Karpas-422 (cell line): ENCODE data around the gene ADD2. TPM values are rescaled to one million over a fixed set of nuclear protein-coding genes. Genes with fewer than 3 reads are reported as not detected.

Source experiments
- DNase-seq: peaks from one replicate; pipeline ENCODE4 v3.0.0-alpha.2; 2015
- H2AFZ ChIP-seq: fragments of 200-600 bp; sonication (generic); 2 replicates; pipeline ENCODE4 v1.6.1; 2014; ENCODE audit warnings: antibody characterized with exemption, low read length, mixed read lengths
- H3K27ac ChIP-seq: fragments of 200-600 bp; sonication (generic); 2 replicates; pipeline ENCODE4 v1.5.1; 2014; ENCODE audit warnings: mild to moderate bottlenecking, low read length, moderate library complexity
- H3K27me3 ChIP-seq: fragments of 200-600 bp; sonication (generic); 2 replicates; pipeline ENCODE4 v1.6.1; 2014; ENCODE audit warnings: low read length, mixed read lengths
- H3K36me3 ChIP-seq: fragments of 200-600 bp; sonication (generic); 2 replicates; pipeline ENCODE4 v1.6.1; 2014; ENCODE audit warnings: low read length, mixed read lengths; ENCODE audit not compliant: insufficient read depth
- H3K4me1 ChIP-seq: fragments of 200-600 bp; sonication (generic); 2 replicates; pipeline ENCODE4 v1.6.1; 2014; ENCODE audit warnings: mild to moderate bottlenecking, low read length, mixed read lengths
- H3K4me2 ChIP-seq: fragments of 200-600 bp; sonication (generic); 2 replicates; pipeline ENCODE4 v1.6.1; 2014; ENCODE audit warnings: low read length, low read depth, mild to moderate bottlenecking; ENCODE audit not compliant: poor library complexity, severe bottlenecking
- H3K4me3 ChIP-seq: fragments of 200-600 bp; sonication (generic); 2 replicates; pipeline ENCODE4 v1.5.1; 2014; ENCODE audit warnings: mild to moderate bottlenecking, antibody characterized with exemption, low read length, mixed read lengths
- H3K79me2 ChIP-seq: fragments of 200-600 bp; sonication (generic); 2 replicates; pipeline ENCODE4 v1.6.1; 2014; ENCODE audit warnings: mild to moderate bottlenecking, low read length, mixed read lengths
- H3K9ac ChIP-seq: fragments of 200-600 bp; sonication (generic); 2 replicates; pipeline ENCODE4 v1.6.0; 2014; ENCODE audit warnings: low read length
- H3K9me2 ChIP-seq: fragments of 200-600 bp; sonication (generic), shearing (Covaris generic); replicated peaks from 2 replicates; pipeline ENCODE4 v1.6.0; 2014; ENCODE audit warnings: mild to moderate bottlenecking, low read length, moderate library complexity; ENCODE audit not compliant: insufficient read depth
- H3K9me3 ChIP-seq: fragments of 300-700, 200-600 bp; sonication (generic); 2 replicates; pipeline ENCODE4 v1.6.1; 2014; ENCODE audit warnings: low read length, mixed read lengths
- H4K20me1 ChIP-seq: fragments of 200-600 bp; sonication (generic); 2 replicates; pipeline ENCODE4 v1.6.1; 2014; ENCODE audit warnings: mild to moderate bottlenecking, antibody characterized with exemption, low read length, low read depth; ENCODE audit not compliant: insufficient read depth
- total RNA-seq: library from RNA; depleted of rRNA; stranded (reverse); fragments of >200 nt; shearing (Covaris generic); gene quantifications from 2 replicates; pipeline ENCODE4 v1.2.3, GENCODE V29; 2014; ENCODE audit warnings: low replicate concordance

Gene ADD2
- total RNA-seq, 1 experiment from 2014 or later, result not detected

DNA sequence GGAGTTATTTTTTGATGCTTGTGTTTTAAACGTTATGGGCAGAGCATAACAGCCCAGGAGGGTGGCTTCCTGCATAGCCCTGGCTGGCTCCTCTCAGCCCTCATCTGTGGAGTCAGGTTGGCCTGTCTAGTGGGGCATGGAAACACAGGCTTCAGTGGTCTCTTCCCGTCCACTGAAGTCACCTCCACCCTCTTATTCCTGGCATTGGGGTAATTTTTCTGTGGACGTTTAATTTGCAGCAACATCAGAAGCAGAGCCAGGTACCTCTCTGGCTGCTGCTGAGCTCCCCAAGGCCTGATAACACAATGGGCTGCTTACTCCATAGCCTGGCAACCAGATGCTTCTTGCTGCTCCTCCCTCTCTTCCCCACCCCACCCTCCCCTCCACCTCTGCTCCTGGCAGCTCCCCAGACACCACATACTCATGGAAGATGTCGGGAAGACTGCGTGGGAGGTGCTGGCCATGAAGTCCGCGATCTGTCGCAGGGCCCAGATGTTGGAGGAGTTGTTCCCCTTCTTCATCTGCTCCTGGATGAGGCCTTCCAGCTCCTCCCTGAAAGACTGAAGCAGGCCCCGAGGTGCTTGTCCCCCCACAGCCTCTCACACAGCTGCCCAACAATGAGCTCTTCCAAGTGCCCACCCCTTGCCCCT, 64.0 kb downstream of the ADD2 start:
- DNase-seq, result no peak
- Histone ChIP-seq H3K27ac (no peak overlapping the region), H4K20me1 (no peaks in the 10 kb centered on the region), H3K4me2 (no peak overlapping the region), H3K79me2 (no peaks in the 10 kb centered on the region), H3K36me3 (no peaks in the 10 kb centered on the region), H3K27me3 (no peaks in the 10 kb centered on the region), H3K4me1 (no peaks in the 10 kb centered on the region), H3K4me3 (no peak overlapping the region), H2AFZ (no peak overlapping the region), H3K9me2 (no peaks in the 10 kb centered on the region), H3K9me3 (no peaks in the 10 kb centered on the region), H3K9ac (no peak overlapping the region)

DNA sequence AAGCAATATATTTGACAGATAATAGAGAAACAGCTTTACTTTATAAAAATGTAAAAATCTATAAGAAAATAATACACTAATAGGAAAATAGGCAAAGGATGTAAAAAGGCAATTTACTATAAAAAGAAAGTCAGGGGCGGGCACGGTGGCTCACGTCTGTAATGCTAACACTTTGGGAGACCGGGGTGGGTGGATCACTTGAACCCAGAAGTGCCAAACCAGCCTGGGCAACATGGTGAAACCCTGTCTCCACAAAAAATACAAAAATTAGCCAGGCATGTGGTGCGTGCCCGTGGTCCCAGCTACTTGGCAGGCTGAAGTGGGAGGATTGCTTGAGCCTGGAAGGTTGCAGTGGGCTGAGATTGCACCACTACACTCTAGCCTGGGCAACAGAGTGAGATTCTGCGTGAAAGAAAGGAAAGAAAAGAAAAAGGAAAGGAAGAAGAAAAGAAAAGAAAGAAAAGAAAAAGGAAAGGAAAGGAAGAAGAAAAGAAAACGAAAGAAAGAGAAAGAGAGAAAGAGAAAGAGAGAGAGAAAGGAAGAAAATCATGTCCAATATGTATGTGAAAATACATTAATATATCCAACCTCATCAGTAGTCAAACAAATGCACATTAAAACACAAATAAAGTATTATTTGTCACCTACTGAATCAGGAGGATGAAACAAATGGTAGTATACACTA, 65.1 kb downstream of the ADD2 start:
- Histone ChIP-seq H3K4me3 (no peak overlapping the region), H2AFZ (no peak overlapping the region), H3K4me1 (no peaks in the 10 kb centered on the region), H3K9me3 (no peaks in the 10 kb centered on the region), H3K36me3 (no peaks in the 10 kb centered on the region), H3K9ac (no peak overlapping the region), H3K27me3 (no peaks in the 10 kb centered on the region), H3K79me2 (no peaks in the 10 kb centered on the region), H3K9me2 (no peaks in the 10 kb centered on the region), H3K4me2 (no peak overlapping the region), H4K20me1 (no peaks in the 10 kb centered on the region), H3K27ac (no peak overlapping the region)
- no peak for DNase-seq

DNA sequence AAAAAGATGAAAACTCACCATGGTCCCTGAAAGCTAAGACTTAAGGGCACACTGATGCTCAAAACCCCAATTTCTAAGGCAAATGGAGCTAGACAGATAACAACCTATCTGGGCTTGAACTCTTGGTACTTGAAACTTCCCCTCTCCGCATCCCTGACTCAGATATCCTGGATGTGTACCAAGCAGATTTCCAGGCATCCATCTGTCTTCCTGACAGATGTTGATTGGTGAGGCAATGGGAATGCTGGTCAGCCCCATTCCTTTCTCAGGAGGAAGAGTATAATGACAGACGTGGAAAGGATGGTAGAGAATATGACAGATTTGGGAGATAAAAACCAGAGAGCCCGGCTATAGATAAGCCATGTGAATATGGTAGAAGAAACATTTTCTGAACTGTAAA, 69.2 kb downstream of the ADD2 start:
- H4K20me1 ChIP-seq, result no peaks in the 10 kb centered on the region
- no peak overlapping the region for H3K27ac ChIP-seq
- H3K4me1 ChIP-seq, result no peaks in the 10 kb centered on the region
- H2AFZ ChIP-seq, result no peak overlapping the region
- H3K27me3 ChIP-seq, result no peaks in the 10 kb centered on the region
- no peaks in the 10 kb centered on the region for H3K9me2 ChIP-seq
- no peak overlapping the region for H3K9ac ChIP-seq
- no peaks in the 10 kb centered on the region for H3K36me3 ChIP-seq
- no peak overlapping the region for H3K4me3 ChIP-seq
- no peaks in the 10 kb centered on the region for H3K79me2 ChIP-seq
- no peaks in the 10 kb centered on the region for H3K9me3 ChIP-seq
- no peak overlapping the region for H3K4me2 ChIP-seq
- no peak for DNase-seq

DNA sequence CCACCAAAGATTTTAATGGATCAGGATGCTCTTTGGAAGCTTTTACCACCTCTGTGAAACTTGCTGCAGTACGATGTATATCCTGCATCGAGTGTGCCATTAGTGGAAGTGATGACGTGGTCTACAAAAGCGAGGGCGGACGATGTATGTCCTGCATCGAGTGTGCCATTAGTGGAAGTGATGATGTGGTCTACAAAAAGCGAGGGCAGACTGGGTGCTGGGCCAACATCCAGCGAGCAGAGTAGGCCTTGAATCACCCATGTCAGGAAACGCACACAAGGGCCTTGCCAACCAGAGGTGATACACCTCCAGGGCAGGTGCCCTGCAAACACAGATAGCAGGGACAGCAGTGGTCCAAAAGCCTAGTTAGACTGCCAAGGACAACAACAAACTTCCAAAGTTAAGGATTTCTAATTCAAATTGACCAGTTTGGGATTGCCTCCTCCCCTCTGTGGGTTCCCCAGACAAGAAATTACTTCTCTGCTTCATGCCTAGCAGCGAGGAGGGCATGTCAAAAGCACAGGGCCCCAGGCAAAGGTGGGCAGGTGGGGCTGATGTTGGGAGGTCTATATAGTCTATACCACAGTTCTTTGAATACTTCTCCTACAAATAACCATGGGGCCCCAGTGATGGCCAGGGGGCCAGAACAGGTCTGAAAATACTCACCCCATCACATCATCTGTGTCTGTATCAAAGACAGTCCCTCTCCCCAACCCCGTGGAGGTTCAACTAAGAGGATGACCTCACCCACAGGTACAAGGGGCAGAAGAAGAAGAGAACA, 70.2 kb downstream of the ADD2 start:
- Histone ChIP-seq H3K27me3 (no peaks in the 10 kb centered on the region), H4K20me1 (no peaks in the 10 kb centered on the region), H3K4me1 (no peaks in the 10 kb centered on the region), H3K36me3 (no peaks in the 10 kb centered on the region), H3K4me2 (no peak overlapping the region), H3K9me2 (no peaks in the 10 kb centered on the region), H3K9me3 (no peaks in the 10 kb centered on the region), H3K79me2 (no peaks in the 10 kb centered on the region), H3K9ac (no peak overlapping the region), H3K27ac (no peak overlapping the region), H2AFZ (no peak overlapping the region), H3K4me3 (no peak overlapping the region)
- no peak for DNase-seq

DNA sequence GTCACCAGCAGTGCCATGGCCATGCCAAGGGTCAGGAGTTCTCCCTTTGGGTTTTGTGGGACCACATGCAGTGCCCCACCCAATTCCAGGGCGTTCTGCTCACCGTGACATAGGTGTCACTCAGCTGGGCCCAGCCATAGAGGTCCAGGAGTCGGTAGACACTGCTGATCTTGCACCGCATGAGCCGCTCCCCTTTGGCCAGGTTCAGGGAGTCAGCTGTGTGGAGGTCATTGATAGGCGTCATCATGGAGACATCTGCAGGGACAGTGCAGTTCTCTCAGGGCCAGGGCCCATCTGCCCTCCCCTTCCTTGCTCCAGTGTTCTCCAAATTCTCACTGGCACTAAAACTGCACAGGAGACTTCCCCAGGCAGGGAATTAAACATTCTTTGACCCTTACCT, 71.9 kb downstream of the ADD2 start:
- no peaks in the 10 kb centered on the region for H3K79me2 ChIP-seq
- H3K36me3 ChIP-seq, result no peaks in the 10 kb centered on the region
- no peaks in the 10 kb centered on the region for H3K27me3 ChIP-seq
- no peak overlapping the region for H3K4me2 ChIP-seq
- no peak overlapping the region for H3K4me3 ChIP-seq
- no peaks in the 10 kb centered on the region for H3K9me3 ChIP-seq
- H3K27ac ChIP-seq, result no peak overlapping the region
- no peak overlapping the region for H3K9ac ChIP-seq
- no peak for DNase-seq
- H3K9me2 ChIP-seq, result no peaks in the 10 kb centered on the region
- H2AFZ ChIP-seq, result no peak overlapping the region
- H4K20me1 ChIP-seq, result no peaks in the 10 kb centered on the region
- no peaks in the 10 kb centered on the region for H3K4me1 ChIP-seq

DNA sequence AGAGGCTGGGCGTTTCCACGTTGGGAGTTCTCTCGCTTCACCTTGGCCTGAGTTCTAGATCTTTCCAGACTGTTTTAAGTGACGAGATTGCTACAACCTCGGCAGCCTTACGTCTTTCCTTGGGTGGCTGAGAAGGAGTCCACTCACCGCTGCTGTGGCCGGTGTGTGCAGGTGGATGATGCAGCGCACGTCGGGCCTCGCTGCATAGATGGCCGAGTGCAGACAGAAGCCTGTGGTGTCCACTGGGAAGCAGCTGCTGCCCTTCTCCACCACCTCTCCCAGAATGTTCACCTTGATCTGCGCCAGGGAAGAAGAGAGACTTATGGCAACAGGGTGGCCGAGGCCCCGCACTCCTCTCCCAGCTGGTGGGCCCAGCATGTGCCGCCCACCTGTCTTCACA, 75.7 kb downstream of the ADD2 start:
- no peak overlapping the region for H3K27ac ChIP-seq
- no peaks in the 10 kb centered on the region for H3K27me3 ChIP-seq
- H3K79me2 ChIP-seq, result no peaks in the 10 kb centered on the region
- H2AFZ ChIP-seq, result no peak overlapping the region
- no peak for DNase-seq
- no peaks in the 10 kb centered on the region for H4K20me1 ChIP-seq
- no peaks in the 10 kb centered on the region for H3K4me1 ChIP-seq
- no peaks in the 10 kb centered on the region for H3K9me2 ChIP-seq
- H3K4me2 ChIP-seq, result no peak overlapping the region
- no peak overlapping the region for H3K9ac ChIP-seq
- no peaks in the 10 kb centered on the region for H3K9me3 ChIP-seq
- no peaks in the 10 kb centered on the region for H3K36me3 ChIP-seq
- no peak overlapping the region for H3K4me3 ChIP-seq

DNA sequence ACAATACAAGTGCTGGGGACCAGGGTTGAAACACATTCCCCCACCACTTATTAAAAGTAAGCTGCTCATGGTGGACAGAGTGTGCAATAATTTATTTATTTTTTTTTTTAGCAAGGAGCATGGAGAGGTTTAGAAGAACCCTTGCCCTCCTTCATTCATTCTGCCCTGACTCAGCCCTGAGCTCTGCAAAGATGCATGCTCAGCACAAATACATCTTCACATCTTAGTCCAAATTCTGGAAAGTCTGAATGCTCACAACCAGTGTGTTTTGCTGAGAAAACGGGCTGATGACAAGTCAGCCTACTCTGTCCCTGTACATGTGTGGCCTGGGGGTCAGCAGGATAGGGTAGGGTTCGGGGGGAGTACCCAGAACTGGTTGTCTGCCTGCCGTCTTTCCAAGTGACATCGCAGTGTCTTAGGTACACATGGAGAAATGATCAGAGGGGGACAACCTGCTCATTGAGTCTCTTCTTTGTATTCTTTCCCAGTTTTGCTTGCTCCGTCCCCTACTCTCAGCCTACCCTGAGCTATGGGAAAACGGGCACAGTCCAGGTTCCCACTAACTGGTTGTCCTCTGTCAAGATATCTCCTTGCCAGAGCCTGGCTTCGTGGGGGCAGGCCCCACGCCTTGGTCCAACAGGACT, 76.4 kb downstream of the ADD2 start:
- Histone ChIP-seq H3K36me3 (no peaks in the 10 kb centered on the region), H3K4me1 (no peaks in the 10 kb centered on the region), H3K4me3 (no peak overlapping the region), H4K20me1 (no peaks in the 10 kb centered on the region), H3K9ac (no peak overlapping the region), H3K9me3 (no peaks in the 10 kb centered on the region), H3K27me3 (no peaks in the 10 kb centered on the region), H3K4me2 (no peak overlapping the region), H3K9me2 (no peaks in the 10 kb centered on the region), H3K79me2 (no peaks in the 10 kb centered on the region), H3K27ac (no peak overlapping the region), H2AFZ (no peak overlapping the region)
- no peak for DNase-seq

DNA sequence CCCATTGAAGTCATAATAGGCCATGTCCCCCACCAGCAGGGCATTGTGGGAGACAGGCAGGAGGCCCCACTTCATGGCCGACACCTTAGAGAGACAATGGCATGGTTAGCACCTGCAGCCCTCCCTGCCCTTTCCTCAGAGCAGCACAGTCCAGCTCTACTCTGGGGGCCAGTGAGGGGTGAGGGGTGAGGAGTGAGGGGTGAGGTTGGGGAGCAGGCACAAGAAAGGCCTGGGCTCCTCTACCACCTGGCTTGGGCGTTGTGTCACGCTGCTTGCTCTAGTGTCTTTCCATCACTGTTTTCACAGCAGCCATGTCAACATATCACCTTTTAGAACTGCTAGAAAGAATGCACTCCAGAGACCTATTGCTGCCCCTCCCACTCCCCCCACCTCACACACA, 77.2 kb downstream of the ADD2 start:
- Histone ChIP-seq H3K27me3 (no peaks in the 10 kb centered on the region), H3K27ac (no peak overlapping the region), H2AFZ (no peak overlapping the region), H3K4me2 (no peak overlapping the region), H3K79me2 (no peaks in the 10 kb centered on the region), H3K9ac (no peak overlapping the region), H4K20me1 (no peaks in the 10 kb centered on the region), H3K36me3 (no peaks in the 10 kb centered on the region), H3K9me3 (no peaks in the 10 kb centered on the region), H3K4me3 (no peak overlapping the region), H3K9me2 (no peaks in the 10 kb centered on the region), H3K4me1 (no peaks in the 10 kb centered on the region)
- DNase-seq, result no peak
